GM18526 (cell line): ENCODE data around the gene CTIF.

Source experiments
- POLR2A ChIP-seq: IDR thresholded peaks from 3 replicates; pipeline ENCODE4 v1.6.1; 2011; ENCODE audit not compliant: insufficient read length; ENCODE audit errors: extremely low read depth

The CTIF gene

DNA sequence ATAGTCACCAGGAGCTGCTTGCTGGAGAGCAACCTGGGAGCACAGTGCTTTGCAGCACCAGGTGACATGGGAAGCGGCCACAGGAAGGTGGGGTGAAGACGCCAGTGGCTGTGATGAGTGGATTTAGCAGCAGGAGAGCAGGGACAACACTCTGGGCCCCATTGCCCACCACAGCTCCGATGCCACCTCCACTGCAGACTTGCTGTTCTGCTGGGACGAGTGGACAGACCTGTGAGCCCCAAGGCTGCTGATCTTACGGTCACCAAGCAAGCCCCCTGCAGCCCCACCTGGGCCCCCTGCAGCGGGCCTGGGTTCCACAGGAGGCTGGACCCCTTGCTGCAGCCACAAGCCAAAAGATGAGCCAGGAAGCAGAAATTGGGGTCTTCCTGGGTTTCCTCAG is 73.7 kb downstream of the CTIF start:
- TF ChIP-seq POLR2A, result no peak

GRCh38 chr18:48612917-48613316 is 74.1 kb downstream of the CTIF start:
- TF ChIP-seq POLR2A, result no peak

- no peak for TF ChIP-seq POLR2A
Measured at GRCh38 chr18:48613589-48614404, 75.0 kb downstream of the CTIF start.

DNA sequence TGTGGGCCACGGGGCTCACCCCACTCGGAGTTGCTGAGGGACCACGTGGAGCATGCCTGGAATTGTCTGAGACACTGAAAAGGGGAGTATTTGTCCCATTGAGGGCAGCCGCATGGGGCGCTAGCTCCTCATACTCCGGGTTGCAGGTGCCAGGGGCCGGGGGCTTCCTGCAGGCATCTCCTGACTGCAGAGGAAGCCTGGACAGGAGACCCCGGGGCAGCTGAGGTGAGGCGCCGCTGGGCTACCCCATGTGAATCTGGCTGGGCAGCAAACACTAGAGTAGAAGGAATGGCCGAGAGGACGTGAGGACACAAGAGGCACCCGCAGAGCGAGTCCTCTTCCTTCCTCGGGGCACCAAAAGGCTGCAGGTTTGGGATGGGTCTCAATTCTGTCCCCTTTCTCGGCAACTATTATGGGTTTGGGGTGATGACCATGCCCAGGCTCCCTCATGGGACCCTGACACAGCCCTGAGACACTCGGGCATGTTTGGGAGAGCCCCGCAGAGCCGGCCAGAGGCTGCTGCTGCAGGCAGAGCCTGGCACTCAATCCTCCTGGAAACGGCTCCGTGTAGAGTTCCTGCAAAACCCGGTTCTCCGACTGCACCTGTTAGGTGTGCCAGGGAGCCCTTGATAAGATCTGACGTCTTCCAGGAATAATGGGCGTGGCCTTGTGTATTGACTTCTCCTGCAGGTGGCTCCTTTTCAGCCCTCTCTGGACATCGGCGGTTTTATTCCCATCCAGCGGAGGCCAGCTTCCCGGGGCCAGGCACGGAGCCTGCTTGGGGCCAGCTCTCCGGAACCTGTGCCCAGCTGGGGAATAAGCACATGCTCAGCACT is 77.0 kb downstream of the CTIF start:
- TF ChIP-seq POLR2A, result no peak

- TF ChIP-seq POLR2A, result no peak
Measured at GRCh38 chr18:48616484-48617255, 77.8 kb downstream of the CTIF start.

GRCh38 chr18:48617844-48618497 is 79.1 kb downstream of the CTIF start:
- TF ChIP-seq POLR2A, result no peak

GRCh38 chr18:48619016-48619415 is 80.2 kb downstream of the CTIF start:
- TF ChIP-seq POLR2A, result no peak

DNA sequence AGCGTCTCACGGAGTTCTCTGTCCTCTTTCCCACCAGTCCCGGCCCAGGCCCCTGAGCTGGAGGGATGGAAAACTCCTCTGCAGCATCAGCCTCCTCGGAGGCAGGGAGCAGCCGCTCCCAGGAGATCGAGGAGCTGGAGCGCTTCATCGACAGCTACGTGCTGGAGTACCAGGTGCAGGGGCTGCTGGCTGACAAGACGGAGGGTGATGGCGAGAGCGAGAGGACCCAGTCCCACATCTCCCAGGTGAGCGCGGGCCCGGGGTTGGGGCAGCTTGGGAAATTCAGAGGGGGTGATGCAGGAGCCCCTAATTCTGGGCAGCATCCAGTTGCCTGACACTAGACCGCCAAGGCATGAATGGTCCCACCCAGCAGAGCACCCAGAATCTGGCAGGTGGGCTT is 80.7 kb downstream of the CTIF start:
- no peak for TF ChIP-seq POLR2A

DNA sequence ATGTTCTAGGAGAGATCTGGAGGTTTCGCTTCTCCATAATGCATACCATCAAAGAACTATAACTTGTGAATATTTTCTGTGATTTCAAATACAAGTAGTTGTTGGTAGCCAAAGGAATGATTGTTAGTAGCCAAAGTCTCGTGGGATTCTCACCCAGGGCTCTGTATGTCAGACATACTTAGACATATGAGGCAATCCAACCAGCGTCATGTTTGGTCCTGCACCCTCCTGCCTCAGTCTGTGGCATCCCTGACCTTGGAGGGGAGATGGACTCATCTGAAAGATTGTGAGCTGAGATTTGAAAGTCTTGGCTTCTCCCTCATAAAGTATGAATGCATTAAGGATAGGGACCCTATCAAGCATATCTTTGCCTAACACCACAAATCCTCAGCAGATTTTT is 81.2 kb downstream of the CTIF start:
- no peak for TF ChIP-seq POLR2A

DNA sequence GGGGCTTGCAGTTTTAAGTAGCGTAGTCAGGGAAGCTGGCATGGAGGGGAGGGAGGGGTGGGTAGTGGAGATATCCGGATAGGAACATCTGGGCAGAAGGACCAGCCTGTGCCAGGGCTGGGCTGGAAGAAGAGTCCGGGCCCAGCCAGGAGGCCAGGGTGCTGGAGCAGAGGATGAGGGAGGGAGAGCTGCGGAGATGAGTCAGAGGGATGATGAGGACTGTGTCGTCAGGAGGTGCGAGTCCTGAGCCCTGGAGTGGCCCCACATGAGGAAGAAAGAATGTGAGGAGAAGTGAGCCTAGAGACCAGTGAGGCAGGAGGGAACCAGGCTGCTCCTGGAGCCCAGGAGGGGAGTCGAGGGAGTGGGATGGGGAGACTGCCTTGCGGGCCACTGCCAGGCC is 82.4 kb downstream of the CTIF start:
- no peak for TF ChIP-seq POLR2A

GRCh38 chr18:48621815-48622555 is 83.2 kb downstream of the CTIF start:
- TF ChIP-seq POLR2A, result no peak

DNA sequence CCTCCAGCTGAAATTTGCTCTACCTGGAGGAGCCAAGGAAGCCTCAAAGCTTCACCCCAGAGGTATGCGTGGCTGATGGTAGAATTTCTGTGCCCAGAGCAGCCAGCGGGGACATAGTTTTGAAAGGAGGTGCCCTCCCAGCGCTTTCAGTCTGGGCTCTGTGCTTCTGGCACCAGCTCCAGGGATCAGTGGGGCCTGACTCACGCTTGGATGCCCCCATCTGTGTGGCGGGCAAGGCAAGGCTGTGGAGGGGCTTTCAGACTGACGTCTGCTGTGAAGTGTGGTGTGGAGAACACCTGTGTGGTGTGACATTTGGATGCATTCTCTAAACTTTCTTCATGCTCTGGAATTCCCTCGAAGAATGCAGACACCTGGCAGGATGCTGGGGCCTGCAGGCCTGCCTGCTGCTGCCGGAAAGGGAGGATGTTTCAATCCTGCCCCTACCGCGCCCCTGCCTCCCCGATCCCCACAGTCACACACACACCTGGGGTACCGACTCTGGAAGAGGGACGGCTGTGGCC is 84.1 kb downstream of the CTIF start:
- no peak for TF ChIP-seq POLR2A

- no peak for TF ChIP-seq POLR2A
Measured at GRCh38 chr18:48623468-48624235, 84.8 kb downstream of the CTIF start.

DNA sequence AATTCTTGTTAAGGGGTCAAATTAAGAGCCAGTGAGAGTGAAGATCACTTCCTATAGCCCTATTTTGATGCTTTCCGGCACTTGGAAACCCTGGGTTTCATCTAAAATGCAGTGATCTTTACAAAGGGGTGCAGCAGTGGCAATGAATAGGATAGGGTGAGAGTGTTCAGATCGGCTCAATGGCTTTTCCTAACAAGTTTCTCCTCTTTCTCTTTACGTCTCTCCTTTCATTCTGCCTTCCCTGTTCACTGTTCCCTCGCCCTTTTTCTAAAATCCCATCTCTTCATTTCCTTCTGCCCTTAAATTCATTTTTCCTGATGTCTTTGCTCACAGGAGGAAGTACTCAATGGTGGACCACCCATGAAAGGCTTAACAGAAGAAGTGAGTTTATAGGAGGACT is 86.0 kb downstream of the CTIF start:
- no peak for TF ChIP-seq POLR2A

DNA sequence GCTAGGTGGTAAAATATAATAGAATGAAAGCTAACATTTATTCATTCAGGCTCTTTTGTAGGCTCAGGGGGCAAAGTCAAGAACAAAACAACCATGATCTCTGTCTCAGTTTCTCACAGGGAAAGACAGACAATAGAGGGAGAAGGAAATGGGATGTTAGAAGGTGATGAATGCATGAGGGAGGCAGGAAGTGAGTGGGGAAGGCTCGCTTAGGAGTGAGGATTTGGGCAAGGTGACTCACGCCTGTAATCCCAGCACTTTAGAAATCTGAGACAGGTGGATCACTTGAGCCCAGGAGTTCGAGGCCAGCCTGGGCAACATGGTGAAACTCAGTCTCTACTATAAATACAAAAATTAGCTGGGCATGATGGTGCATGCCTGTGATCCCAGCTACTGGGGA is 88.4 kb downstream of the CTIF start:
- TF ChIP-seq POLR2A, result no peak
